Measurements from ENCODE around the gene LIMS2. TPM values are rescaled to one million over a fixed set of nuclear protein-coding genes. Genes with fewer than 3 reads are reported as not detected.
A peak's percentile ranks its signal among the peaks of the same experiment; 100 is the strongest.

LIMS2 gene
- total RNA-seq, 4 donors from 2014 or later: 34.5 to 198 (median 91.3) TPM

DNA sequence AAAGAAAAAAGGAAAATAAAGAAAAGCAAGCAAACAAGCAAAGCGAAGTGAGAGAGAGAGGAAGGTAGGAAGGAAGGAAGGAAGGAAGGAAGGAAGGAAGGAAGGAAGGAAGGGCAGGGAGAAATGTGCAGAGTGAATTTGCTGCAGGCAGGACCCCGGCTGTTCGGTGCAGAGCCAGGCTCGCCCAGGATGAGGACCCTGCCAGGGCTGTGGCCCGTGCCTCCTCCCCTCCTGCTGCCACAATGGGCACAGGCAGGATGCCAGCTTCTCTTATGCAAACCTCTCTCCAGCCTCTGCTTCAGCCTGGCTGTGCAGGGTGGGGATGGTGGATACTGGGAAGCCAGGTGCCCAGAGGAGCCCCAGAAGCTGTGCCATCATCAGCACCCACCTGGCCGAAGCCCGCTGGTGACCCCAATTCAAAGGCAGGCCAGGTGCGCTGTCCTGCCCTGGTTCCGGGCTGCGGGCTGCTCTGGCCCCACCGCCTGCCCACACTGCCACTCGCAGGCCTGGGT lies 26.2 kb downstream of the LIMS2 start:
- Histone ChIP-seq H3K27ac (peak overlapping the region; percentile 81 to 91 (median 86)), H3K27me3 (no peaks in the 10 kb centered on the region), H3K4me3 (peak overlapping the region in 1 of 4 donors; percentile 4), H3K9me3 (no peaks in the 10 kb centered on the region), H3K36me3 (no peaks in the 10 kb centered on the region), H3K4me1 (peaks cover 38 to 79% (median 61%) of the 10 kb centered on the region in 4 donors)
- DNase-seq: no peak
- in situ Hi-C loops (cut with MboI; ENCODE audit: low pct_ligation_motif_present in 1 of 4, low pct_unique_long_range_greater_than_20kb in 1 of 4, low sequenced_read_pairs in 3 of 4) (no loop called here), intact Hi-C loops (cut with DNase I; ENCODE audit: low total_unique reads) (no loop called here)
- TF ChIP-seq POLR2A (IDR thresholded peaks at IDR 0.05): peak; percentile 3
- TF ChIP-seq, protein P1, sequence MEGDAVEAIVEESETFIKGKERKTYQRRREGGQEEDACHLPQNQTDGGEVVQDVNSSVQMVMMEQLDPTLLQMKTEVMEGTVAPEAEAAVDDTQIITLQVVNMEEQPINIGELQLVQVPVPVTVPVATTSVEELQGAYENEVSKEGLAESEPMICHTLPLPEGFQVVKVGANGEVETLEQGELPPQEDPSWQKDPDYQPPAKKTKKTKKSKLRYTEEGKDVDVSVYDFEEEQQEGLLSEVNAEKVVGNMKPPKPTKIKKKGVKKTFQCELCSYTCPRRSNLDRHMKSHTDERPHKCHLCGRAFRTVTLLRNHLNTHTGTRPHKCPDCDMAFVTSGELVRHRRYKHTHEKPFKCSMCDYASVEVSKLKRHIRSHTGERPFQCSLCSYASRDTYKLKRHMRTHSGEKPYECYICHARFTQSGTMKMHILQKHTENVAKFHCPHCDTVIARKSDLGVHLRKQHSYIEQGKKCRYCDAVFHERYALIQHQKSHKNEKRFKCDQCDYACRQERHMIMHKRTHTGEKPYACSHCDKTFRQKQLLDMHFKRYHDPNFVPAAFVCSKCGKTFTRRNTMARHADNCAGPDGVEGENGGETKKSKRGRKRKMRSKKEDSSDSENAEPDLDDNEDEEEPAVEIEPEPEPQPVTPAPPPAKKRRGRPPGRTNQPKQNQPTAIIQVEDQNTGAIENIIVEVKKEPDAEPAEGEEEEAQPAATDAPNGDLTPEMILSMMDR (IDR thresholded peaks at IDR 0.05): no peak
- WGBS, 2 donors (ENCODE audit: low coverage in 1 of 2): 69% methylated on average over 12 of the region's 12 CpGs; no CpG with 5 or more reads in 1 of the 2 donors

DNA sequence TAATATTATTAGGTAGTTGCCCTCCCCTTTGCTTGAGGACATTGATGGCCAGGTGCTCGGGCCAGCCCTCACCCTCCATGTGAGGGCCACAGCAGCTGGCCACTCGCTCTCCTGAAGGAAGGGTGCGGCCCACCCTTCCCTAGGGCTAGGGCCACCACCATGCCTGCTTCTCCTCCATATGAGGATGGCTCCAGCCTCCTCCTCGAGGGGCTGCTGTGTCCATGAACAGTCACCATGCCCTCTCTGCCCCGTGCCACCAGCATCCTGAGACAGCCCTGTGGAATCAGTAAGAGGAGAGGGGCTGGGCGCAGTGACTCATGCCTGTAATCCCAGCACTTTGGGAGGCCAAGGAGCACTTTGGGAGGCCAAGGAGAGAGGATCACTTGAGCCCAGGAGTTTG lies 27.0 kb downstream of the LIMS2 start:
- in situ Hi-C loops (cut with MboI; ENCODE audit: low pct_ligation_motif_present in 1 of 4, low pct_unique_long_range_greater_than_20kb in 1 of 4, low sequenced_read_pairs in 3 of 4) (no loop called here), intact Hi-C loops (cut with DNase I; ENCODE audit: low total_unique reads) (no loop called here)

DNA sequence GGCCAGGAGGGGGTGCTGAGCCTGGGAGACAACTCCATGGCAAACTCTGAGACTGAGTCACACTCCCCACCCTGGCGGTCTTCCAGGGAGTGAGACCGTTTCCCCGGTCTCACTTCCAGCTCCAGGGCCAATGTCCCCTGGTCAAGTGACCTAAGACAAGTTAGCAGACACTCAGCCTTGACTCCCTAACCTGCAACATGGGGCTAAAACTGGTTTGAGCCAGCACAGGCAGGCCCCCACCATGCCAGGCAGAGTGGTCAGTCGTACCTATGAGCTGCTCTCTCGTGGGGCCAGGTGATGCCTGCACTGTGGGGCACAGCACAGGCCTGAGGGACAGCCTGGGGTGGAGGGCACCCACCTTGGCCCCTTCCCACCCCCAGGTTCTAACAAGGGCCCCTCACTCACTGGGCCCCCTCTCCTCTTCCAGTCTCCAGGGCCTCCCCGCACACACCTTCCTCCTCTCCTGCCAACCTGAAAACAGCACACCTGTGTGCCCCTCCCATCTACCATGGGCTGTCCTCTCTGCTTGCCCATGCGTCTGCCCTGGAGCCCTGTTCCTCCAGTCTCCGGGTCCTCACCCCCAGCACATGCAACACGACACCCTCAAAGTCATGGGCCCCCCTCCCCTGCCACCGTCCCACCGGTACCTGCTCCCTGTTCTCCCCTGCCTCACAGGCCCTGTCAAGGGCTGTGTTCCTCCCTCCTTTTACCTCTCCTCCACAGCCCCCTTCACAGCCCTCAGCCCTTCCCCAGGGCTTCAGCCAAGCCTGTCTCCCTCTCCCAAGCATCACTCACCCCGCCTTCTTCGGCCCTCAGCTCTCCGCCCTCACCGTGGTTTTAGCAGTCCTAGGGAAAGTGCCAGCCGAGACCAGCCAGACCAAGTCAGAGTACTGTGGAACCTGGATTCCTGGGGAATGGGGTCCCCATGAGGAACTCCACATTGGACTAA lies 27.8 kb downstream of the LIMS2 start:
- no peaks in the 10 kb centered on the region for H3K9me3 ChIP-seq
- no peaks in the 10 kb centered on the region for H3K36me3 ChIP-seq
- in situ Hi-C loops (cut with MboI; ENCODE audit: low pct_ligation_motif_present in 1 of 4, low pct_unique_long_range_greater_than_20kb in 1 of 4, low sequenced_read_pairs in 3 of 4) (no loop called here), intact Hi-C loops (cut with DNase I; ENCODE audit: low total_unique reads) (no loop called here)
- 48 to 73% methylated on average over 7 to 14 of the region's 16 CpGs for WGBS, 2 donors (ENCODE audit: low coverage in 1 of 2)
- peaks cover 23 to 65% (median 47%) of the 10 kb centered on the region in 4 donors for H3K4me1 ChIP-seq
- DNase-seq: no peak
- TF ChIP-seq EP300 (IDR thresholded peaks at IDR 0.05; ENCODE audit: low read depth) (no peak), POLR2A (IDR thresholded peaks at IDR 0.05) (no peak), POLR2AphosphoS5 (IDR thresholded peaks at IDR 0.05) (no peak)
- TF ChIP-seq, protein P1 (IDR thresholded peaks at IDR 0.05): no peak
- H3K27me3 ChIP-seq: no peaks in the 10 kb centered on the region
- peak overlapping the region in 1 of 4 donors; percentile 2 for H3K4me3 ChIP-seq
- H3K27ac ChIP-seq: peak overlapping the region; percentile 52 to 83 (median 68)

More for the DNA sequence above, 27.0 kb downstream of the LIMS2 start:
- no peaks in the 10 kb centered on the region for H3K9me3 ChIP-seq
- peaks cover 31 to 73% (median 53%) of the 10 kb centered on the region in 4 donors for H3K4me1 ChIP-seq
- H3K4me3 ChIP-seq: no peak overlapping the region
- DNase-seq: no peak
- no peaks in the 10 kb centered on the region for H3K36me3 ChIP-seq
- no peak for TF ChIP-seq POLR2AphosphoS5 (IDR thresholded peaks at IDR 0.05)
- TF ChIP-seq POLR2A (IDR thresholded peaks at IDR 0.05): no peak
- no peak for TF ChIP-seq EP300 (IDR thresholded peaks at IDR 0.05; ENCODE audit: low read depth)
- TF ChIP-seq, protein P1 (IDR thresholded peaks at IDR 0.05): no peak
- 86% methylated on average over 6 of the region's 6 CpGs; no CpG with 5 or more reads in 1 of the 2 donors for WGBS, 2 donors (ENCODE audit: low coverage in 1 of 2)
- peak overlapping the region; percentile 52 to 83 (median 68) for H3K27ac ChIP-seq
- H3K27me3 ChIP-seq: no peaks in the 10 kb centered on the region

DNA sequence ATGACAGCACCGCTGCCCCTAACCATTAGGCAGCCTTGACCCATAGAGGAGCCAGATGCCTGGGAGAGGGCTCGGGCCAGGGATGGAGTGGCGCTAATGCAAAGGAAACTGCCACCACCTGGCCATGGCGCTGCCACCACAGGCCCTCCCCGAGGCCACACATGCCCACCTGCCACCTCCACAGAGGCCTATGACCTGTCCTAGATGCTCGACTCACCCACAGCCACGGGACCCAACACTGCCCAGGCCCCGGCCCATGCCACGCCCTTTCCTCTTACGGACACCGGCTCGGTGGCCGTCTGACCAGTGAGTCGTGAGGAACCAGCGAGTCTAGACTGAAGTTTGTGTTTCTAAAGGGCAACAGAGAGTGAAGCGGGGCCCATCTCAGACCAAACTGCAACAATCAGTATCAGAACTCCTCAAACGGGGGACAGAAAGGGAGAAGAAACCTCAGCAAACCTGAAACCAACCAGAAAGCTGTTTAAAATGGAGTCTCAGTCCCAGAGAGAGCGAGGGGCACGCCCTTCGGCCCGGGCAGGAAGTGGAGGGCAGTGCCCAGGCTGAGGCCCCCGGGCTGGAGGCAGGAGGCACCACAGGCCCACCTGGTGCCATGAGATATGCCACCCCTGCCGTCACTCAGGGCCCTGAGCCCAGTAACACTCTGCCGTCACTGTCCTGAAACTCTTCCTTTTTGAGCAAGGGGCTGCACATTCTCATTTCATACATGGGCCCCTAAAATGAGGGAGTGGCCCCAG lies 28.7 kb downstream of the LIMS2 start:
- Histone ChIP-seq H3K4me3 (peak overlapping the region in 1 of 4 donors; percentile 2), H3K4me1 (peaks cover 19 to 58% (median 43%) of the 10 kb centered on the region in 4 donors), H3K9me3 (no peaks in the 10 kb centered on the region), H3K27me3 (no peaks in the 10 kb centered on the region), H3K27ac (peak overlapping the region; percentile 52 to 83 (median 68)), H3K36me3 (no peaks in the 10 kb centered on the region)
- DNase-seq: no peak
- in situ Hi-C loops (cut with MboI; ENCODE audit: low pct_ligation_motif_present in 1 of 4, low pct_unique_long_range_greater_than_20kb in 1 of 4, low sequenced_read_pairs in 3 of 4): no loop called here
- intact Hi-C loops (cut with DNase I; ENCODE audit: low total_unique reads): no loop called here
- WGBS, 2 donors (ENCODE audit: low coverage in 1 of 2): 70% methylated on average over 23 of the region's 24 CpGs; no CpG with 5 or more reads in 1 of the 2 donors
- TF ChIP-seq POLR2AphosphoS5 (IDR thresholded peaks at IDR 0.05) (no peak), POLR2A (IDR thresholded peaks at IDR 0.05) (no peak), EP300 (IDR thresholded peaks at IDR 0.05; ENCODE audit: low read depth) (no peak)
- TF ChIP-seq, protein P1 (IDR thresholded peaks at IDR 0.05): no peak

Data from transverse colon (tissue), 4 donors.